Body of pancreas (tissue), 4 donors: ENCODE measurements around the gene GPR132. TPM values are rescaled to one million over a fixed set of nuclear protein-coding genes. Genes with fewer than 3 reads are reported as not detected.

Experiments used
- ATAC-seq: fragments of 150-250 bp; one replicate; pipeline ENCODE4 v1.9.1; 2016
- DNase-seq, 4 donors: peaks; one replicate each; pipeline ENCODE4 v3.0.0-alpha.2; 2019
- H3K27ac ChIP-seq, 4 donors: fragments of 200-600 bp; sonication (generic); 1 replicate in 3 of 4; 2 replicates in 1 of 4; pipeline versions ENCODE4 v1.5.1 to v1.6.1; 2016 to 2019; ENCODE audit warnings: mild to moderate bottlenecking in 1 of 4, mixed read lengths in 1 of 4, moderate library complexity in 1 of 4
- H3K27me3 ChIP-seq, 2 donors: fragments of 200-600 bp; sonication (generic); one replicate each; pipeline ENCODE4 v1.6.0; 2016; ENCODE audit warnings: mild to moderate bottlenecking in 1 of 2
- H3K36me3 ChIP-seq, 2 donors: fragments of 200-600 bp; sonication (generic); replicated peaks in 1 of 2; 2 replicates each; pipeline ENCODE4 v1.5.1; 2016; ENCODE audit warnings: low read depth in 2 of 2; ENCODE audit not compliant: insufficient read depth in 1 of 2
- H3K4me1 ChIP-seq: fragments of 200-600 bp; sonication (generic); one replicate; pipeline ENCODE4 v1.6.0; 2016
- H3K4me3 ChIP-seq, 2 donors: fragments of 200-600 bp; sonication (generic); 1 replicate in 1 of 2; 2 replicates in 1 of 2; pipeline ENCODE4 v1.5.1; 2016 to 2019
- H3K9me3 ChIP-seq, 3 donors: fragments of 200-600 bp; sonication (generic); 1 replicate in 2 of 3; 2 replicates in 1 of 3; pipeline ENCODE4 v1.5.1; 2016
- POLR2A ChIP-seq, 3 donors: fragments of 450-650 bp; IDR thresholded peaks; one replicate each; pipeline ENCODE4 v1.6.1; 2016; ENCODE audit warnings: antibody characterized with exemption in 3 of 3, mild to moderate bottlenecking in 2 of 3
- WGBS, 2 donors: methylation state at CpG; one replicate each; pipeline ENCODE4 v1.1.5; 2017; 5-methylcytosine and 5-hydroxymethylcytosine counted together
- intact Hi-C: fragments of 100-400 bp; cut with DNase I; formaldehyde crosslinking; loops from one replicate; pipeline ENCODE4 v1.15.1; 2023
- total RNA-seq, 2 donors: library from RNA; depleted of rRNA; stranded (reverse); fragments of >200 nt; gene quantifications; one replicate each; pipeline ENCODE4 v1.1.0, GENCODE V29; 2016
- TF ChIP-seq, protein P1 (sequence below), 7 experiments: fragments of 450-650 bp in 4 of 7; fragments of 200-600 bp in 3 of 7; sonication (generic) in 3 of 7; IDR thresholded peaks; one replicate each; pipeline ENCODE4 v1.5.1; 2016 to 2019; ENCODE audit warnings: antibody characterized with exemption in 7 of 7

The GPR132 gene
- total RNA-seq, 2 donors from 2014 or later, result 1.0 TPM; not detected in 1

DNA sequence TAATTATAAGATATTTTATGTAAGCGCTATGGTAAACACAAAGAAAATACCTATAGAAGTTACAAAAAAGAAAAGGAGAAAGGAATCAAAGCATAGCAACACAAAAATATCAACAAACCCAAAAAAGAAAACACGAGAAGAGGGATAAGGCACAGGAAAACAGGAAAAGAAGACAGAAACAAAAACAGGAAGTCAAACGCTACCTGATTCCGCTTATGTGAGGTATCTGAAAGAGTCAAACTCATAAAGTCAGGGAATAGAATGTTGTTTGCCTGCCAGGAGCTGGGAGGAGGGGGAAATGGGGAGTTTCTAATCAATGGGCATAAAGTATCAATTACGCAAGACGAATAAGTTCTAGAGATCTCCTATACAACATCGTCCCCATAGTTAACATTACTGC, 39.9 kb upstream of the GPR132 start:
- H3K27ac ChIP-seq, result no peak overlapping the region
- intact Hi-C loops, result no loop called here
- H3K27me3 ChIP-seq, result no peaks in the 10 kb centered on the region
- no peaks in the 10 kb centered on the region for H3K9me3 ChIP-seq
- DNase-seq (no peak), ATAC-seq (no peak)
- 58 to 66% methylated on average over 7 of the region's 7 CpGs for WGBS, 2 donors
- H3K36me3 ChIP-seq, result no peaks in the 10 kb centered on the region
- TF ChIP-seq, protein P1, sequence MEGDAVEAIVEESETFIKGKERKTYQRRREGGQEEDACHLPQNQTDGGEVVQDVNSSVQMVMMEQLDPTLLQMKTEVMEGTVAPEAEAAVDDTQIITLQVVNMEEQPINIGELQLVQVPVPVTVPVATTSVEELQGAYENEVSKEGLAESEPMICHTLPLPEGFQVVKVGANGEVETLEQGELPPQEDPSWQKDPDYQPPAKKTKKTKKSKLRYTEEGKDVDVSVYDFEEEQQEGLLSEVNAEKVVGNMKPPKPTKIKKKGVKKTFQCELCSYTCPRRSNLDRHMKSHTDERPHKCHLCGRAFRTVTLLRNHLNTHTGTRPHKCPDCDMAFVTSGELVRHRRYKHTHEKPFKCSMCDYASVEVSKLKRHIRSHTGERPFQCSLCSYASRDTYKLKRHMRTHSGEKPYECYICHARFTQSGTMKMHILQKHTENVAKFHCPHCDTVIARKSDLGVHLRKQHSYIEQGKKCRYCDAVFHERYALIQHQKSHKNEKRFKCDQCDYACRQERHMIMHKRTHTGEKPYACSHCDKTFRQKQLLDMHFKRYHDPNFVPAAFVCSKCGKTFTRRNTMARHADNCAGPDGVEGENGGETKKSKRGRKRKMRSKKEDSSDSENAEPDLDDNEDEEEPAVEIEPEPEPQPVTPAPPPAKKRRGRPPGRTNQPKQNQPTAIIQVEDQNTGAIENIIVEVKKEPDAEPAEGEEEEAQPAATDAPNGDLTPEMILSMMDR (IDR thresholded peaks at IDR 0.05), result no peak
- no peak for TF ChIP-seq POLR2A (IDR thresholded peaks at IDR 0.05)
- no peaks in the 10 kb centered on the region for H3K4me1 ChIP-seq
- no peak overlapping the region for H3K4me3 ChIP-seq

DNA sequence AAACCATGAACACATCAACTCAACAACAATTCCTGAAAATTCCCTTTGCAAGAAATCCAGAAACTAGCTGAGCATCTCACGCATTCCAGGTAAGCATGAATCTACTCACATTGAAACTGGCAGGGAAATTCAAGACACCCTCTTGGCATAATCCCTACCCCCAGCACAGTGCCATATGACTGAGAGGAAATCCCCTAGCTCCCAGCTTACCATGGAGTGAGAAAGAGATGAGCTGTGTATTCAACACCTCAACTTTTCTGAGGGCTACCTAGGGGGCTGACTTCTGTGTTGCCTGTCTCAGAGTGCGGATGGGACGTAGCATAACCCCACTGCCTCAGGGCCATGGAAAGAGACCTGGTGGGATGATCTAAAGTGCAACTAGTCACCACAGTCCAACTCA, 37.7 kb upstream of the GPR132 start:
- WGBS, 2 donors, result 88 to 93% methylated on average over 3 of the region's 3 CpGs
- intact Hi-C loops, result no loop called here
- Histone ChIP-seq H3K9me3 (no peaks in the 10 kb centered on the region), H3K27ac (no peak overlapping the region), H3K27me3 (no peaks in the 10 kb centered on the region), H3K4me3 (no peak overlapping the region), H3K36me3 (no peaks in the 10 kb centered on the region), H3K4me1 (no peaks in the 10 kb centered on the region)
- DNase-seq (no peak), ATAC-seq (no peak)
- no peak for TF ChIP-seq POLR2A (IDR thresholded peaks at IDR 0.05)
- TF ChIP-seq, protein P1 (IDR thresholded peaks at IDR 0.05), result no peak

DNA sequence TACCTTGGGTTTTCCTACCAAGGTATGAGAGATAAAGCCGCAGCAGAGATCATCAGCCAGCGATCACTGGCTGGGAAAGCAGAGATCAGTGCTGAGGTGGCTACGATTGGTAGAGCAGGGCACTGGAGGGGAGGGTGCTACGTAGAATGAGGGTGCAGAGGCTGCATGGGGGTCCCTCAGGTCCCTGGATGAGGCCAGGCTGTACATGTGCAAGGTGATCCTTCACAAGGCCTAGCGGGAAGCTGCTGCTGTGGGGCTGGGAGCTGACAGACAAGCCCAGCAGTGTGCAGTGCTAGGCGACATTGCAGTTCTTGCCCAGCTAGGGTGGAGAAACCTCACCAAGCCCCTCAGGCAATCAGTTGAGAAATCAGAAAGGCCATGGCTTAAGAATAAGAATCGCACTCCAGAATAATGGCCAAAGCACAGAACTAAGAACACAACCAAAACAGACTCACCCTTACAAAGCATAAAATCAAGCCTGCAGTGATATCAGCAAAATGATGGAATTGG, 37.2 kb upstream of the GPR132 start:
- ATAC-seq (no peak), DNase-seq (no peak)
- 88 to 92% methylated on average over 7 of the region's 7 CpGs for WGBS, 2 donors
- Histone ChIP-seq H3K4me3 (no peak overlapping the region), H3K27ac (no peak overlapping the region), H3K36me3 (no peaks in the 10 kb centered on the region), H3K4me1 (no peaks in the 10 kb centered on the region), H3K27me3 (no peaks in the 10 kb centered on the region), H3K9me3 (no peaks in the 10 kb centered on the region)
- TF ChIP-seq, protein P1 (IDR thresholded peaks at IDR 0.05), result no peak
- TF ChIP-seq POLR2A (IDR thresholded peaks at IDR 0.05), result no peak
- intact Hi-C loops, result no loop called here

DNA sequence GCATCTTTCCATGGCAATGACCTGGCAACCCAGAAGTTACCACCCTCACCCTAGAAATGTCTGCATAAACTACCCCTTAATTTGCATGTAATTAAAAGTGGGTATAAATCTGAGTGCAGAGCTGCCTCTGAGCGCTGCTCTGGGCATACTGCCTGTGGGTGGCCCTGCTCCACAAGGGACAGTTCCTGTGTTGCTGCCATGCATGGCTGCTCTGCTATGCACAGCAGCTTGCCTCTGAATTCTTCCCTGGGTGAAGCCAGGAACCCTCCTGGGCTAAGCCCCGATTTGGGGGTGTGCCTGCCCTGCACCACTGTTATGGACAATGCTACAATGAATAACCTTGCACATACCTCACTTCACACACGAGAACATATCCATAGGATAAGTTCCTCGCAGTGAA, 35.7 kb upstream of the GPR132 start:
- TF ChIP-seq, protein P1 (IDR thresholded peaks at IDR 0.05), result no peak
- TF ChIP-seq POLR2A (IDR thresholded peaks at IDR 0.05), result no peak
- Histone ChIP-seq H3K4me3 (no peak overlapping the region), H3K9me3 (no peaks in the 10 kb centered on the region), H3K4me1 (no peaks in the 10 kb centered on the region), H3K36me3 (no peaks in the 10 kb centered on the region), H3K27ac (no peak overlapping the region), H3K27me3 (no peaks in the 10 kb centered on the region)
- 66 to 91% methylated on average over 3 to 4 of the region's 4 CpGs for WGBS, 2 donors
- intact Hi-C loops, result no loop called here
- DNase-seq, result no peak
- no peak for ATAC-seq

DNA sequence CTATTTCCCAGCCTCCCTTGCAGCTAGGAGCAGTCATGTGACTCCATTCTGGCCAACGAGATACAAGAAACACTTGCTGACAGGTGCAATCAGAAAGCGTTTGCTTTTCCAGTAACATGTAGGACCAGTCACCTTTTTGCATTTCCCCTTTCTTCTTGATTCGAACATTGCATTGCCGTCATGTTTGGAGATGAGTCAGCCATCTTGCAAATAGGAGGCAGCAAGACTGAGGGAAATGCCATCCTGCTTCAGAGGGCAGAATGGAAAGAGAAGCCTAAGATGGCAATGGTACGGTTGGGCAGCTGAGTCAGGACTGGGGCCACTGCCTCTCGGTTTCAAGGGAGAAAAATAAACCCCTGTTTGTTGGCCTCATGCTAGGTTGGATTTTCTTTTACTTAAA, 34.5 kb upstream of the GPR132 start:
- Histone ChIP-seq H3K4me3 (no peak overlapping the region), H3K4me1 (no peaks in the 10 kb centered on the region), H3K27ac (no peak overlapping the region), H3K36me3 (no peaks in the 10 kb centered on the region), H3K27me3 (no peaks in the 10 kb centered on the region), H3K9me3 (no peaks in the 10 kb centered on the region)
- no peak for ATAC-seq
- WGBS, 2 donors, result 69 to 85% methylated on average over 6 of the region's 6 CpGs
- intact Hi-C loops, result loop anchor here (10.0 kb wide), 1 partner anchor 195 kb away; no protein-coding TSS in a partner anchor
- TF ChIP-seq POLR2A (IDR thresholded peaks at IDR 0.05), result no peak
- TF ChIP-seq, protein P1 (IDR thresholded peaks at IDR 0.05), result no peak
- DNase-seq, result no peak
